Gastrocnemius medialis (tissue), 4 donors: Measurements from ENCODE around the gene FAH. TPM values are rescaled to one million over a fixed set of nuclear protein-coding genes. Genes with fewer than 3 reads are reported as not detected.

ENCODE experiments used
- ATAC-seq, 2 donors: fragments of 150-250 bp; one replicate each; pipeline ENCODE4 v1.9.1; 2016
- DNase-seq, 2 donors: peaks; one replicate each; pipeline ENCODE4 v3.0.0-alpha.2; 2019
- H3K27ac ChIP-seq, 4 donors: fragments of 200-600 bp; sonication (generic); 1 replicate in 1 of 4; 2 replicates in 3 of 4; pipeline ENCODE4 v1.5.1; 2016 to 2018; ENCODE audit warnings: mild to moderate bottlenecking in 2 of 4, moderate library complexity in 1 of 4
- H3K27me3 ChIP-seq, 3 donors: fragments of 200-600 bp; sonication (generic) in 2 of 3; 1 replicate in 1 of 3; 2 replicates in 2 of 3; pipeline versions ENCODE4 v1.5.1 to v1.6.0; 2016 to 2019; ENCODE audit warnings: mild to moderate bottlenecking in 1 of 3, moderate library complexity in 1 of 3
- H3K36me3 ChIP-seq, 2 donors: fragments of 200-600 bp; sonication (generic) in 1 of 2; one replicate each; pipeline ENCODE4 v1.5.1; 2017 to 2018
- H3K4me1 ChIP-seq, 2 donors: fragments of 200-600 bp; sonication (generic) in 1 of 2; one replicate each; pipeline ENCODE4 v1.5.1; 2016 to 2017; ENCODE audit warnings: mild to moderate bottlenecking in 2 of 2
- H3K4me3 ChIP-seq, 4 donors: fragments of 200-600 bp; sonication (generic) in 3 of 4; 1 replicate in 1 of 4; 2 replicates in 3 of 4; pipeline ENCODE4 v1.5.1; 2016 to 2019; ENCODE audit warnings: mild to moderate bottlenecking in 2 of 4
- H3K9me3 ChIP-seq, 3 donors: fragments of 200-600 bp; sonication (generic) in 2 of 3; 1 replicate in 1 of 3; 2 replicates in 2 of 3; pipeline ENCODE4 v1.5.1; 2016 to 2019
- POLR2A ChIP-seq, 2 donors: fragments of 450-650 bp; IDR thresholded peaks; one replicate each; pipeline ENCODE4 v1.6.1; 2017; ENCODE audit warnings: antibody characterized with exemption in 2 of 2, mild to moderate bottlenecking in 2 of 2, moderate library complexity in 2 of 2
- in situ Hi-C, 4 donors: fragments of 200-750 bp; cut with MboI; loops; one replicate each; pipeline versions ENCODE4 v1.15.0 to v1.8.0; 2017; ENCODE audit warnings: low sequenced_read_pairs in 4 of 4
- intact Hi-C: fragments of 100-400 bp; cut with DNase I; formaldehyde crosslinking; loops from one replicate; pipeline ENCODE4 v1.15.1; 2023; ENCODE audit warnings: low total_unique reads
- total RNA-seq, 4 donors: library from RNA; depleted of rRNA; stranded (reverse); fragments of >200 nt; gene quantifications; one replicate each; pipeline versions ENCODE4 v1.1.0 to v1.2.3, GENCODE V29; 2016
- TF ChIP-seq, protein P1 (sequence below), 5 experiments: fragments of 450-650 bp in 3 of 5; fragments of 200-600 bp in 2 of 5; sonication (generic) in 2 of 5; IDR thresholded peaks in 4 of 5; conservative IDR thresholded peaks in 1 of 5; 1 replicate in 4 of 5; 2 replicates in 1 of 5; pipeline ENCODE4 v1.5.1; 2016 to 2019; ENCODE audit warnings: antibody characterized with exemption in 5 of 5, mild to moderate bottlenecking in 3 of 5, moderate library complexity in 3 of 5

Gene FAH
- total RNA-seq, 4 donors from 2014 or later = 7.7 to 16.7 (median 12.3) TPM

DNA sequence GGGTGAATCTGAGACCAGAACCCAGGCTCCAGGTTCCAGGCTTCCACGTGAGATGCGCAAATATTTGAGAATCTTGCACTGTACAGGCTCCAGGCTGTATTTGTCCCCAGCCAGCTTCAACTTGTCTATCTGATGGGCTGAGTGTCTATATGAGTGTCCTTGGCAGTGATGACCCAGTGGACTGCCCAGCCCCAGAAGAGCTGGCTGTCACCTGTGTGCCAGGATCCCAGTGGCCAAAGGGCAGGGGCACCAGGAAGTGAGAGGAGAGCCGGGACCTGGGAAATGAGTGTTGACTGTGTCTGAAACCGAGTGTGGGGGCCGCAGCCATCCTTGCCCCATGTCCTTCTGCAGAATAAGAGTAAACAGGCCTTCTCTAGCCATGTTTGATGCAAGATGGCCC is 10.4 kb downstream of the FAH start:
- no peak overlapping the region for H3K27ac ChIP-seq
- DNase-seq (no peak), ATAC-seq (no peak)
- TF ChIP-seq, protein P1, sequence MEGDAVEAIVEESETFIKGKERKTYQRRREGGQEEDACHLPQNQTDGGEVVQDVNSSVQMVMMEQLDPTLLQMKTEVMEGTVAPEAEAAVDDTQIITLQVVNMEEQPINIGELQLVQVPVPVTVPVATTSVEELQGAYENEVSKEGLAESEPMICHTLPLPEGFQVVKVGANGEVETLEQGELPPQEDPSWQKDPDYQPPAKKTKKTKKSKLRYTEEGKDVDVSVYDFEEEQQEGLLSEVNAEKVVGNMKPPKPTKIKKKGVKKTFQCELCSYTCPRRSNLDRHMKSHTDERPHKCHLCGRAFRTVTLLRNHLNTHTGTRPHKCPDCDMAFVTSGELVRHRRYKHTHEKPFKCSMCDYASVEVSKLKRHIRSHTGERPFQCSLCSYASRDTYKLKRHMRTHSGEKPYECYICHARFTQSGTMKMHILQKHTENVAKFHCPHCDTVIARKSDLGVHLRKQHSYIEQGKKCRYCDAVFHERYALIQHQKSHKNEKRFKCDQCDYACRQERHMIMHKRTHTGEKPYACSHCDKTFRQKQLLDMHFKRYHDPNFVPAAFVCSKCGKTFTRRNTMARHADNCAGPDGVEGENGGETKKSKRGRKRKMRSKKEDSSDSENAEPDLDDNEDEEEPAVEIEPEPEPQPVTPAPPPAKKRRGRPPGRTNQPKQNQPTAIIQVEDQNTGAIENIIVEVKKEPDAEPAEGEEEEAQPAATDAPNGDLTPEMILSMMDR (IDR thresholded peaks at IDR 0.05 in 4 of 5, conservative IDR thresholded peaks at IDR 0.05 in 1 of 5) = no peak
- no peak for TF ChIP-seq POLR2A (IDR thresholded peaks at IDR 0.05)
- peaks cover 0 to 49% of the 10 kb centered on the region in 2 donors for H3K36me3 ChIP-seq
- in situ Hi-C loops (loop anchor here in 3 of 4 donors (25.0 kb wide), 2 partner anchors 101 to 251 kb away; partner anchors contain the start of gene ZFAND6 (in 1 of the 3)), intact Hi-C loops (no loop called here)
- no peaks in the 10 kb centered on the region for H3K9me3 ChIP-seq
- H3K4me3 ChIP-seq = no peak overlapping the region
- H3K4me1 ChIP-seq = no peaks in the 10 kb centered on the region
- H3K27me3 ChIP-seq = no peaks in the 10 kb centered on the region

DNA sequence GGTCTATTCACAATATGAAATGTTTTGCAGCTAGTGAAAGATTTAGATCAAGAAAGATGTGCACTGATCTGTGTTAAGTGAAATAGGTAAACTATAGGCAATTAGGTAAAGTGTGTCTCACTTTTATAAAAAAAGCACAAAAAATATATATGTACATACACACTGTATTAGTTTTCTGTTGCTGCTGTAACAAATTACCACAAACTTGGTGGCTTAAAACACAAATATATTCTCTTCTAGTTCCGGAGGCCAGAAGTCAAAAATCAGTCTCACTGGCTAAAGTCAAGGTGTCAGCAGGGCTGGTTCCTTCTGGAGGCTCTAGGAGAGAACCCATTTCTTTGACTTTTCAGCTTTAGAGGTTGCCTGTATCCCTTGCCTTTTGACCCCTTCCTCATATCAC is 11.1 kb downstream of the FAH start:
- no peak for TF ChIP-seq POLR2A (IDR thresholded peaks at IDR 0.05)
- TF ChIP-seq, protein P1 (IDR thresholded peaks at IDR 0.05 in 4 of 5, conservative IDR thresholded peaks at IDR 0.05 in 1 of 5) = no peak
- no peak for ATAC-seq
- intact Hi-C loops (no loop called here), in situ Hi-C loops (loop anchor here in 3 of 4 donors (25.0 kb wide), 2 partner anchors 102 to 252 kb away; partner anchors contain the start of gene ZFAND6 (in 1 of the 3))
- Histone ChIP-seq H3K27me3 (no peaks in the 10 kb centered on the region), H3K4me3 (no peak overlapping the region), H3K9me3 (no peaks in the 10 kb centered on the region), H3K36me3 (peaks cover 0 to 51% of the 10 kb centered on the region in 2 donors), H3K27ac (no peak overlapping the region), H3K4me1 (no peaks in the 10 kb centered on the region)
- no peak for DNase-seq

DNA sequence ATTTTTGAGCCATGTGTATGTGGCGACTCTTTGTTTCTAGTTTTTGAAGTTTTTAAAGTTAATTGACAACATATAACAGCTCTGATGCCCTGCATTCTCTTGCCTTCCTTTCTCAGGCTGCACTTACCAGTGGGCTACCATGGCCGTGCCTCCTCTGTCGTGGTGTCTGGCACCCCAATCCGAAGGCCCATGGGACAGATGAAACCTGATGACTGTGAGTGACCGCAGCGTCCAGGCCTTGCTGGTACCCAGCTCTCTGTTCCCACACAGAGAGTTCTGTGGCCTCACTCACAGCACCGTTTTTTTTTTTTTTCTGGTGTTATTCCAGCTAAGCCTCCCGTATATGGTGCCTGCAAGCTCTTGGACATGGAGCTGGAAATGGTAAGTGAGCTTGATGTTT is 15.1 kb downstream of the FAH start:
- no peaks in the 10 kb centered on the region for H3K27me3 ChIP-seq
- no peak overlapping the region for H3K4me3 ChIP-seq
- no peak for DNase-seq
- H3K27ac ChIP-seq = no peak overlapping the region
- intact Hi-C loops = no loop called here
- TF ChIP-seq, protein P1 (IDR thresholded peaks at IDR 0.05 in 4 of 5, conservative IDR thresholded peaks at IDR 0.05 in 1 of 5) = no peak
- TF ChIP-seq POLR2A (IDR thresholded peaks at IDR 0.05) = no peak
- H3K4me1 ChIP-seq = peaks cover 0 to under 1% of the 10 kb centered on the region in 2 donors
- H3K9me3 ChIP-seq = no peaks in the 10 kb centered on the region
- in situ Hi-C loops = loop anchor here in 3 of 4 donors (25.0 kb wide), 2 partner anchors 106 to 256 kb away; partner anchors contain the start of gene ZFAND6 (in 1 of the 3)
- peak in 1 of 2 donors; percentile 73 for ATAC-seq
- H3K36me3 ChIP-seq = peaks cover 0 to 17% of the 10 kb centered on the region in 2 donors

DNA sequence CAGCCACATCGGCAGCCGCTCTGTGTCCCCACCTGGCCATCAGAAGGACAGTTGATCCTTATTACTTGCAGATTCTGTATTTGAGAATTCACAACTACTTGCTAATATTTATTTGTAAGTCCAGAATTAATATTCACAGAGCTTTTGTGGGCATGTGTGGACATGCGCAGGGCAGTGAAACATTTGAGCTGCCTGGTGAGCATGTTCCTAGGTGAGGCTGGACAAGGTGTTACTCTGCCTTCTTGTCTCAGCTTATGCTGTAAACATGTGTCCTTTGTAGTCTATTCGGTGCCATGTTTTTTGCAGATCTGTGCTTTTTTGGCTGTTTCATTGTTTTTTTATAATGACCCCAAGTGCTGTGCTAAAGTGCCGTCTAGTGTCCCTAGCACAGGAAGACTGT is 15.6 kb downstream of the FAH start:
- H3K36me3 ChIP-seq = peaks cover 0 to 16% of the 10 kb centered on the region in 2 donors
- no peak for ATAC-seq
- TF ChIP-seq, protein P1 (IDR thresholded peaks at IDR 0.05 in 4 of 5, conservative IDR thresholded peaks at IDR 0.05 in 1 of 5) = no peak
- TF ChIP-seq POLR2A (IDR thresholded peaks at IDR 0.05) = no peak

More for the DNA sequence above, 15.6 kb downstream of the FAH start:
- peaks cover under 1 to 5% of the 10 kb centered on the region in 2 donors for H3K4me1 ChIP-seq
- intact Hi-C loops (no loop called here), in situ Hi-C loops (loop anchor here in 3 of 4 donors (25.0 kb wide), 2 partner anchors 106 to 256 kb away; partner anchors contain the start of gene ZFAND6 (in 1 of the 3))
- H3K9me3 ChIP-seq = no peaks in the 10 kb centered on the region
- H3K27me3 ChIP-seq = no peaks in the 10 kb centered on the region
- H3K27ac ChIP-seq = no peak overlapping the region
- no peak overlapping the region for H3K4me3 ChIP-seq
- DNase-seq = no peak
